Measurements from ENCODE around the gene RELCH.

RELCH gene

DNA sequence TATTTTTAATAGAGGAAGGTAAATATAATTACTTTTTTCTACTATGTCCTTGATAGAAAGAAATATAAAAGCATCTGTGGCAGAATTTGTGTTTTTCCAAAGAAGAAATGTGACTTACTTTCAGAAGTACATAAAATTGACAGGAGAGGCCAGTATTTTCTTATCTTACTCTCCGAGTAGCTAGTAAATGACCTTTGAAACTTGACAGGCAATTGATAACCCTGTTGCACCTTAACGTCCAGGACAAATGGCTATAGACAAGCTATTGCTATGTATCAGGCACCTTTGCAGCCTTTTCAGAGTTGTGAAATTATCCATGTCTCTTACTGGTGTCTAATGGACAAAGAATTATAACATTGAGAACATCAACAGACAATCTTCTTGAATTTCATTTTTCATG is 75.0 kb downstream of the RELCH start:
- no peak for DNase-seq (ENCODE audit: low spot score)

DNA sequence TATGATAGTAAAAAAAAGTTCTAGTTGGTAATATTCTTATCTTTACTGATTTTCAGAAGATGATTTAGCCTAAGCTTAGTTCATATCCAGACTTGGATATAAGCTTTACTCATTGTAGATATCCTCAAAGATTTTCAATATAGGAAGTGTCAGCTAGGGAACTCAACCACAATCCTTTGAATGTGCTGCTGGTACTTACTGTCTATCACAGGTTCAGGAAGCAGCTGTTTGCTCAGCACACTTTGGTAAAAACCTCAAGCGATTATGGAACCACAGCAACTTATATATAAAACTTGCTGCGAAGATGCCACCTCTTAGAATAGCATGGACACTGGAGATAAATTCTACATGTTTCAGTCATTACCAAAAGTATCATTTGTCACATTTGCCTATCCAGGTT is 77.9 kb downstream of the RELCH start:
- no peak for DNase-seq (ENCODE audit: low spot score)

DNA sequence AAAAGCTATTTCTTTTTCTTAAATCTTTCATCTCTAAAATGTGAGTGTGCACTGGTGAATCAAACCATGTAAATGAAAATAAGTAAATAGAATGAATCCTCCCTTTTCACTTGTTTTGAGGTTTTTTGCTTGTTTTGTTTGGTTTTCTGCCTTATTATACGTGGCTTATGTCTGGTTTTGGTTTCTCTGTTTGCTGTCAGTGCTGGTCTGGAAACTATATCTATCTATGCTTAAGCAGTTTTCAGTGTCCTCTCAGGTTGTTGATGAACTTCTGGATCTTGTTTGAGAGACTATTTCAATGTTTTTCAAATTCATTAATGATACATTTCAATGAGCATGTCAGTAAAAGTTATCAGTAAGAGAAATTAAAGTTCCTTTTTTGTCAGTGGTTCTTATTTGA is 90.0 kb downstream of the RELCH start:
- no peak for DNase-seq (ENCODE audit: low spot score)

DNA sequence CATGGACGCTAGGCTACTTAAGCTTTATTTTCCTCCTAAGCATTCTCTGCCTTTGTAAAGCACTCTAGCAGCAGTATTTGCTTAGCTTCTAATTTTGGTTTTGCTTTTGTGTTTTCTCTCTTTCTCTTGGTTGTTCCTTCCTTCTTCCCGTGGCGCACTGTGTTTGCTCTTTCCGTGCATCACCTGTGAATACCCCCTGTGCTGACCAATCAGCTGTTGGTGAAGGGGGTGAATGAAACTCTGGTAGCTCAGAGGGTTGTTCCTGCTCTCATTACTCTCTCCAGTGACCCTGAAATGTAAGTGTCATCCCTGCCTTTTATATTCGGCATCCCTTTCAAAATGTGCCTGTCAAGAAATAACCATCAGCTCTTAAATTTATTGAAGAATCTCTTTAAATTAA is 92.5 kb downstream of the RELCH start:
- DNase-seq (ENCODE audit: low spot score) = no peak

DNA sequence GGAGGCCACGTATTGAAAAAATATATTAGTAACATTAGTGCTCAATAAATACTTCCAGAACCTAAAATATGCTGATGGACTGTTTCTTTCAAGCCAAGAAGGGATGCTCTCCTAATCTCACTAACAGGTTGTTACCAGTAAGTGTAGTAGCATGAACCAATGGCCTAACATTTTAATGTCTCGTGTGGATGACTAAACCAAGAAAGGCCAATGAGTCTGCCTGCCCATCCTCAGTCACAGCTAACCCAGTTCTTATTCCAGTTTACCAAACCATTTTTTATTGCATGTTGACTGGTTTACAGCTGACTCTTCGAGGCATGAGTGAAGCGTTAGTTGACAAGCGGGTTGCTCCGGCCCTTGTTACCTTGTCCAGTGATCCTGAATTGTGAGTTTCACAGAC is 93.0 kb downstream of the RELCH start:
- no peak for DNase-seq (ENCODE audit: low spot score)

DNA sequence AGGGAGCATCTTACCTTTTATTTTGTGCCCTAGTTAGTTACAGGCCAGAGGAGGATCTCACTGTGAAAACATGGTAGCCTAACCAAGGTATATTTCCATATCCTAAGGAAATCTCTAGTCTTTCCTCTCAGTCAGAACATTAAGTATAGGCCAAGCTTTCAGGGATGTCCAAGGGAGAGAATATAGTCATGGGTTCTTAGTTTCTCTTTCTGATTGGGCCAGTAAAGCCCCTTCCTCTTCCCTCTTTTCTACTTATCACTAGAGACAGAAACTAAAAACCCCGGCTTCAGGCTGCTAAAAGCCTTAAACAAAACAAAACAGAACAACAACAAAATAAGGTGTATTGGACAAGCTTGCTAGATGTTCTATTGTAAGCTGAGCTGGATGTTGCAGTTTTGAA is 93.7 kb downstream of the RELCH start:
- DNase-seq (ENCODE audit: low spot score) = no peak

DNA sequence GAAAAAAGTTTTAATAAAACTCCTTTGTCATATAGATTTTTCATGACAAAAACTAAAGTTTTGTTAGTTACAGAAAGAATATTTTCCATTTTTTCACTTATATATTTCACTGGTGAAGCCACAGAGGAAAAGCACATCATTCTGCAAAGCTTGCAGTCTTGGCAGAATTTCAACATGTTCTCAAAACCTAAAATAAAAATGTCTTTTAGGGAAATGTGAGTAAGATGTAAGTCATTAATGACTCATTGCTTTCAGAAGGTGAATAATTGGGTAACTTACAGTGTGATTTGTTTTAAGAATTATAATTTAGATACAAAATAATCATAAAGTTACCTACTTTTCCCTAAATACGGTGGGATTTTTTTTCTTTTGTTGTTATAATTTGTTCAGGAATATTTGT is 94.6 kb downstream of the RELCH start:
- DNase-seq (ENCODE audit: low spot score) = peak; percentile 48

DNA sequence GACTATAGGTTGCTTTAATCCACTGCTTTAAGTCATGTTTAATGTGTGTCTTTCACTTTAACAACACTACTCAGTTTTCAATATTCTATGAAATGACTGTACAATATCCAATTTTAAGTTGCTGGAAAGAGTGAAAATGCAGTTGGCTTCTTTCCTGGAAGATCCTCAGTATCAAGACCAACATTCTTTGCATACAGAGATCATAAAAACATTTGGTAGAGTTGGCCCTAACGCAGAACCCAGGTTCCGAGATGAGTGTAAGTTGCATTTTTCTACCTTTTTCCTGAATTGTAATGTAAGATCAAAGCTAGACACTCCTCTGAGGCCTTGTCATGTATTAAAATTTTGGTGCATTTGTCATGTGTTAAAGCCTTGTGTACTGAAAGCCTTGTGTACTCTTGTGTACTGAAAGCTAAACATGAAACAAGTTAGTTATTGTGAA is 95.2 kb downstream of the RELCH start:
- peak; percentile 64 for DNase-seq (ENCODE audit: low spot score)

DNA sequence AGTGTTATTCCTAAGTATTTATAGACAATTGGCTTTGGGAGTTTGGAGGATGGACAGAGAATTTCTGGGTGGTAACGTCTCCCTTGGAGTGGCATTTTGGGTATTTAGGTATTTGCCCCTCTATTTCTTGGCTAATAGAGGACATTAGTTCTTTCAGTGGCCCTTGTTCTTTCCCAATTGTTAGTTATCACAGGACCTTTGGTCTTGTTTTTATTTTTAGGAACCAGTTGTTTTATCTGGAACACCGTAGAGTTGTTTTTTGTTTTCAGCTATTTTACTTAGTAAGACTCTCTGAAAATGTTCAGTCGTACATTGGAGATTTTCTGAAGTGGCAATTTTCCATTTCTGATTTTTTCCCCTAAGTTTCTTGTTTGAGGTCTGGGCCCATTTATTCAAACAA is 97.6 kb downstream of the RELCH start:
- DNase-seq (ENCODE audit: low spot score) = no peak

DNA sequence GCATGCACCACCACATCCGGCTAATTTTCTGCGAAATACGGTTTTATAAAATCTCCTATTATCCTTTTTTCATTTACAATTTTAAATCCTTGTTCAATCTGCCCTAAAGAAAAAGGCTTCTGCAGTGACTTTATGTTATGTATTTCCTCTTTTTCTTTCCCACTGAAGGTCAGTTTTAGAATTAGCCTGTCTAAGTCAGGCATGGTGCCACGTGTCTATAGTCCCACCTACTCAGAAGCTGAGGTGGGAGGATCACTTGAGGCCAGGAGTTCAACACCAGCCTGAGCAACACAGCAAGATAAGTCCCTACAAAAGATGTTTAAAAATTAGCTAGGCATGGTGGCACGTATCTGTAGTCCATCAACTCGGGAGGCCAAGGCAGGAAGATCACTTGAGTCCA is 98.2 kb downstream of the RELCH start:
- DNase-seq (ENCODE audit: low spot score) = no peak

DNA sequence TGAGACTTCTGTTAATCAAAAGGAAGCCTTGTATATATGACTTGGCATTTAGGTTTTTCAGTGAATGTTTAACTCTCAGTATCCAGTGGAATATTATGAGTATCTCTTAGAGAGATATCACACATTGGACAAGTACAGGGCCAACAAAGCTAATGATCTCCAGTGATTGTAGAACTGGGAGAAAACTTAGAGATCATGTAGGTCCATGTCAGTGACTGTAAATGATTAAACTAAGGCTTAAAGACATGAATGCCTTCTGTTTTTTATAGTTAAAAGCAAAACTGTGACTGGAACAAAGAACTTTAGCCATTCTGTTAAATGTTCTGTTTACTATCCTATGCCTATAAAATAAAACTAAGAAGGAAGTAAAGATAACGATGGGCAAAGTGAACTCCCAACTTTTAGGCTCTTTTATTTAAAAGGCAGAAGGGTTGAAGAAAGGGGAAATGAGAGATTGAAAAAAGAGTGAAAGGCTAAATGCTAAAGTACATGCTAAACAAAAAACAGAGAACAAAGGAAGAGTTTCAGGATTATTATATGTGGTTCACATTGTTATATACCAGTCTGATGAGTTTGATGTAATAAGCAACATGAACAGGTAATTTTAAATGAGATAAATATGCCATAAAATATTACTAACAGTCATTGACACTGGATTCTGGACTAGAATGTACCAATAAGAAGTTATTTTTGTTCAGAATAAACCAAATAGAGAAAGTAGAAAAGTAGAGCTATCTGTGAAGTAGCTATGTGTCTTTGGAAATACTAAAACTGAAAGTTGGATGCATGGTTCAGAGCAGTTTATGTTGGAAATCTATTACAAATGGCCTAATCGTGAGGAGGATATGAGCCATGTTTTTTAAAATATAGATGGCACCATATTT is 101.0 kb downstream of the RELCH start:
- DNase-seq (ENCODE audit: low spot score) = no peak

DNA sequence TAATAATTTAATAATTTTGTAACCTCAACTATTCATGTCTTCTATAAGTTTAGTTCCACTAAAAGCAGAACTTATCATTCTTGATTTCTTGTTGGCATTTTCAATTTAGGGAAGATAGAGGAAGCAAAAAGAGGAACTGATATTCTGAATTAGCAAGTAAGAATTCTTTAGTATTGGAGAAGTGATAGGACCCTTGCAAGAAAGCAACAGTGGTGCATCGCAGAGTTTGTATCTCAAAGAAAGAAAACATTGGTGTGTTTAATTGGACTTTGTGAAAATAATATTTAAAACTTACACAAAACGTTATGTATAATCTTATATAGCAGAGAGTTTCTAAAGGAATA is 101.6 kb downstream of the RELCH start:
- no peak for DNase-seq (ENCODE audit: low spot score)

DNA sequence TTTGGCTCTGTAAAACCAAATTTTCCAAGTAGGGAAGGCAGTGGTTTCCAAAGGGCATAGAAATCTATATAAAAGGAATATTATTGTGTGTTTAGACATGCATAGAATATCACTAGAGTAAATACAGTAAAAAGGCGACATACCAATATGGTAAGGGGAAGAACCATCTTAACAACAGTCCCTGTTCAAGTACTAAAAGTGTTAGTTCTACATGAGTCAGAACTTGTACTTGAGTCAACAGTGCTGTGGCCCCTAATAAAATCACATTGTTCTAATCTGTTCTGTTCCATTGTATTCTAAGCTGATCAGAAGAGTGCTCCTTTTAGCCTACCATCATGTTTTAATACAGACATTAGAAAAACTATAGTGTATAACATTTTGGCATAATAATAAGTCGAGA is 102.0 kb downstream of the RELCH start:
- DNase-seq (ENCODE audit: low spot score) = no peak

DNA sequence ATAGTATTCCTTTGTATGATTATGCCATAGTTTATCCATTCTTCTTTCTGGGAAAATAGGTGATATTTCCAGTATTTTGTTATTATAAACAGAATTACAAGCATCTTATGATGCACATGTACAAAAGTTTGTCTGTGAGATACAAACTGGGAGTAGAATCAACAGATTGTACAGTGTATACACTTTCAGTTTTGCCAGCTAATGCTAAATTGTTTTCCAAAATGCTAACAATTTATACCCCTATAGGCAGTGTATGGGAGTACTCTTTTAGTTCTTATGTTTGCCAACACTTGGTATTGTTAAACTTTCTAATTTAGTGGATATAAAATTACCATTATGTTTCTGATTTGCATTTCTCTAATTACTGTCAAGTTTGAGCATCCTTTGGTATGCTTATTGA is 107.0 kb downstream of the RELCH start:
- no peak for DNase-seq (ENCODE audit: low spot score)

DNA sequence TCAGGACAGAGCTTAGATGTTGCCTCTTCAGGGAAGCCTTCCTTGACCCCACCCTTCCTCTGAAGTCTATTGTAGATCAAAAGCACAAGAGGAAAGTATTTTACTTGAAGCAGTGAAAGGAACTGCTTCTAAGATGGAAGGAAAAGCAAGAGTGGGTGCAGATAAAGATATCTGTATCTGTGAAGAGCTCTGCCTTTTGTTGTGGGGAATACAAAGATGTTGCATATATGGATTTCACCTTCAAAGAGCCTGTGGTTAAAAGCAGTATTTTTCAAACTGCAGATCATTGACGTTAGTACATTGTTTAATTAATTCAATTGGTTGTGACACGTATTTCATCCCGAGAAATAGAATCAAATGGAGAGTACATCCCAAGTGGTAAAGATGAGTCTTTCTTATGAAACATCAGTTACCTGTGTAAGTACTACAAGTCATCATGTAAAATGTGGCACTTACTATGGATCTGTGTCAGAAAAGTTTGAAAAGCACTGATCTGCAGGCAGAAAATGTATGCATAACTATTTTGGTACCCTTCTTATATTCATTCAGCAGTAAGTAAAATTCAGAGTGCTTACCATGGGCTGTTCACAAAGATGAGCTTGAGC is 113.4 kb downstream of the RELCH start:
- no peak for DNase-seq (ENCODE audit: low spot score)

DNA sequence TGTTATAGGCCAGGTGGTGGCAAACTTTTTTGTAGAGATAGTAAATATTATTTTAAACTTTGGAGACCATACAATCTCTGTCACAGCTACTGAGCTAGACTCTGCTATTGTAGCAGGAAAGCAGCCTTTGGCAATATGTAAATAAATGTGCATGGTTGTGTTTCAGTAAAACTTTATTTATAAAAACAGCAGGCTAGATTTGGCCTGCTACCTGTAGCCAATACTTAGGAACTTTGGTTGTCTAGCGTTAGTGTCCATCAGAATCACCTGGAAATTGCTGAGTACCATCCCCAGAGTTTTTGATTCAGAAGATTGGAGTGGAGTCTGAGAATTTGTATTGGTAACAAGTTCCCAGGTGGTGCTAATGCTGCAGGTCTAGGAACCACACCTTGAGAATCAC is 114.3 kb downstream of the RELCH start:
- DNase-seq (ENCODE audit: low spot score) = no peak

DNA sequence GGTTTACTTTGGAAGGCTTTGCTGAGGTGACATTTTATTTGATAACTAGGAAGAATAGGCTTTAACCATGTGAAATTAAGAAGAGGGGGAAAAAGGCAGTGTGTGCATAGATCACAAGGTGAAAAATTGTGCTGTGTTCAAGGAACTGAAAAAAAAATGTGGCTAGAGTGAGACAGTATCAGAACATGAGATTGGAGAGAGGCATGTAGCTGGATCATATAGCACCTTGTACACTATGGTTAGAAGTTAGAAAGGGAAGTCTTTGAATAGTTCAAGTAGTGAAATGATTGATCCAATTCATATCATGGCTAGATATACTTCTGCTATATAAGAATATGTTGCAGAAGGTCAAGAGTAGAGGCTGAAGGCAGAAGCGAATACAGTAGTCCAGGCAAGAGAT is 125.8 kb downstream of the RELCH start:
- DNase-seq (ENCODE audit: low spot score) = no peak

DNA sequence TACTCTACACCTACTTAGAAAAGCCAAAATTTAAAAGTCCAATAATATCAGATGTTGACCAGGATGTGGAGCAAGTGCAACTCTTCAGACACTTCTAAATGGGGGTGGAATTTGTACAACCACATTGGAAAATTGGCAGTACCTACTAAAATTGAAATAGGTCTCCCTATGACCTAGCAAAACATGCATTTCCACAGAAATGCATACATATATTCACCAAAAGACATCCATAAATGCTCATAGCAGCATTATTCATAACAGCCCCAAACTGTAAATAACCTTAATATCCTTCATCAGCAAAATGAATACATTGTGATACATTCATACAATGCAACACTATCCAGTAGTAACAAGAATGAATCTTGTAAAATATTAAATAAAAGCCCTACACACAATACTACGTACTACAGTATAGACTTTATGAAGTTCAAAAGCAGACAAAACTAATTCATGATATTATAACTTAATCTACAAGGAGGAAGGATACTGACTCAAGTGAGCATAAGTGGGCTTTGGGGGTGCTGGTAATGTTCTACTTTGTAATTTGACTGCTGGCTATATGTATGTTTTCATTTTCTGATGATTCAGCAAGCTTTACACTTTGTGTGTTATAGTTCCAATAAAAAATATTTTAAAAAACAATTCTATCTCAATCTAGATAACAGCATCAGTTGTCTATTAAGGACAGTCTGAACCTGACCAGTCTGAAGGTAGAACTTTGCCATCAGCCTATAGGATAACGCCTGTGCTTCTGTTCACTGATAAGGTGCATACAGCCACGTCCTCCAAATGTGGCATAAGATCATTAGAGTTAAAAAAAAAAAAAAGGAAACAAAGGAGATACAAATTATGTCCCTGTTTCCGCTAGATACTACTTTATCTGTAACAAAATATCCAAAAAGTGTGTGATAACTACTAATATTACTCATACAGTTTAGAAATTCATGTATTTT is 131.4 kb downstream of the RELCH start:
- DNase-seq (ENCODE audit: low spot score) = no peak

DNA sequence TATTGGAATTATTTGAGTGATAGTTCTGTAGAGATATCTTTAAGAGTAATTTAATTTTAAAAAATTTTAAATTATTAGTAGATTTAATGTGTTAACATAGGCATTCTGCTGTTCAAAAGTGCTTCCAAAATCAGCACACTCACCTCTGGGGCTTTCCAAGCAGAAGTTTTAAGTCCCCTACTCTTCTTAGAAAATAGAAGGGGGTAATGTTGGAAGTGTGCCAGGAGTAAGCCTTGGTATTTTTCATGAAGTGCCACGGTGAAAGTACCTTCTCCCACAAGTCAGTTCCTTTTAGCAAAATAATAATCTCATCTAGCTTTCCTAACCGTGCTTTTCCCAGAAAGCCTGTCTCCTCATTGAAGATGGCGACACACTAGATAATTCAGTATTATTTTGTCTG is 134.1 kb downstream of the RELCH start:
- no peak for DNase-seq (ENCODE audit: low spot score)

DNA sequence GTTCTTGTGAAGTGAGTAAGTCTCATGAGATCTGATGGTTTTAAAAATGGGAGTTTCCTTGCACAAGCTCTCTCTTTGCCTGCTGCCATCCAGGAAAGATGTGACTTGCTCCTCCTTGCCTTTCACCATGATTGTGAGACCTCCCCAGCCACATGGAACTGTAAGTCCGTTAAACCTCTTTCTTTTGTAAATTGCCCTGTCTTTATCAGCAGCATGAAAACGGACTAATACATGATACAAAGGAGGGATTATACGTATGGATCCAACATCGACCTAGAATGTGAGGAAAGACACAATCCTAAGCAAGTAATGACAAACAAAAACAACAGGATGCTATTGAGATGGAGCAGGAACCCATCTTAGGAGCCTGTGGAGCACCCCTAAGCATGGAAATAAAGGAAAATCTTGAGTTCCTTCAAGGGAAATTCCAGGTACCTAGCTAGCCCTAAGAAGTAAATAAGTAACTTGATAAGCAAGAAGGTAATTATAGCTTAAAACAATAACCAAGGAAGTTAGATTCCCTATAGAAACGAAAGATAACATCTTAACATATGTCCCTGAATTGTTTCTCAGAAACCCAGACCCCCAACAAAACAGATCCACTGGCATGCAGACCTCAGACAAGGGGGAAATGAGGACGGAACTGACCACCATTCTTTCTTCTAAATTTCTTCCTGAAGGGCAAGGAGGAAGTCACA is 136.6 kb downstream of the RELCH start:
- no peak for DNase-seq (ENCODE audit: low spot score)

DNA sequence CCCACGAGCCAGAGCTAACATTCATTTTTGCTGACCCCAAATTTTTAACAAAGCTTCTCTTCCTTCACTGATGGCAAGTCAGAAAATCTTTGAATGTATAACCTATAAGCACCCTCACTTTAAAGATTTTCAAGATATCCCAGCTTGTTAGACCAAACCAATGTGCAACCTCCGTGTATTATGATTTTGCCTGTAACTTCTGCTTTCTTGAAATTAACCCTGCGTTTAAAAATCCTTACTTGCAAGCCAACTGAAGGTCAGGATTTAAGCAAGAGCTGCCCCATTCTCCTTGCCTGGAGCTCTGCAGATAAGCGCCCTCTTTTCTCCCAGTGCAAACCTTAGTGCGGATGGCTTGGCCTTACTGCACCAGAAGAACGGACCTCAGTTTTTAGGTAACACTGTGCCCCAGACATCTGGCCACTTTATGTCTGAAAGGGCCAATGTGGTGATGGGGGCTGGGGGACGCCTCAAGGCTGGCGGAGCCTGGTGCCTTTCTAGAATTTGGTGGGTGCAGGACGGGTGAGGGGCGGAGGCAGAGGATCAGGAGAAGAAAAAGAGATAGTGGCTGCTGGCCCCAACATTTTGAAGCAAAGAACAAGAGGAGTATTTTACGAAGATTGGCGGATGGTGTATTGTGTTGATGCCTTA is 137.2 kb downstream of the RELCH start:
- DNase-seq (ENCODE audit: low spot score) = no peak
